NB4 (cell line): Measurements from ENCODE around the gene RECQL.

Source experiments
- POLR2A ChIP-seq: IDR thresholded peaks from 2 replicates; pipeline ENCODE4 v1.6.1; 2011; ENCODE audit warnings: mild to moderate bottlenecking; ENCODE audit not compliant: insufficient read length; ENCODE audit errors: extremely low read depth
- TF ChIP-seq, protein P1 (sequence below): IDR thresholded peaks from one replicate; pipeline ENCODE4 v1.5.1; 2012; ENCODE audit warnings: low read depth, low read length
- TF ChIP-seq, protein P2 (sequence below): IDR thresholded peaks from 2 replicates; pipeline ENCODE4 v1.6.1; 2011; ENCODE audit warnings: low read depth, low read length

DNA sequence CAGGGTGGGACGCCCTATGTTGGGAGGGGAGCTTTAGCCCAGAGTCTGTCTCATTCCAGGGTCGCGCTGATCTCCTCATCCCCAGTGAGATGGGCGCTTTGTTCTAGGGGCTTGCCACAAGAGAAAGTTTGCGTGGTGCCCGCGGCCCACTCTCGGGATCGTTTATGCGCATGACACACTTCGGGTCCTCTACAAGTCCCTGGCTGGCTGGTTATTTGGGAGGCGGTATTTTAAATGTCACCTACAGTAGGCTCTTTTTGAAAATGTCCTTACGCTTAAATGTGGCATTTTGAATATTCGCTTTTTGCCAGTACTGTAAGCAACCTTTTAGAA is 695 bp upstream of the RECQL start:
- TF ChIP-seq, protein P1, sequence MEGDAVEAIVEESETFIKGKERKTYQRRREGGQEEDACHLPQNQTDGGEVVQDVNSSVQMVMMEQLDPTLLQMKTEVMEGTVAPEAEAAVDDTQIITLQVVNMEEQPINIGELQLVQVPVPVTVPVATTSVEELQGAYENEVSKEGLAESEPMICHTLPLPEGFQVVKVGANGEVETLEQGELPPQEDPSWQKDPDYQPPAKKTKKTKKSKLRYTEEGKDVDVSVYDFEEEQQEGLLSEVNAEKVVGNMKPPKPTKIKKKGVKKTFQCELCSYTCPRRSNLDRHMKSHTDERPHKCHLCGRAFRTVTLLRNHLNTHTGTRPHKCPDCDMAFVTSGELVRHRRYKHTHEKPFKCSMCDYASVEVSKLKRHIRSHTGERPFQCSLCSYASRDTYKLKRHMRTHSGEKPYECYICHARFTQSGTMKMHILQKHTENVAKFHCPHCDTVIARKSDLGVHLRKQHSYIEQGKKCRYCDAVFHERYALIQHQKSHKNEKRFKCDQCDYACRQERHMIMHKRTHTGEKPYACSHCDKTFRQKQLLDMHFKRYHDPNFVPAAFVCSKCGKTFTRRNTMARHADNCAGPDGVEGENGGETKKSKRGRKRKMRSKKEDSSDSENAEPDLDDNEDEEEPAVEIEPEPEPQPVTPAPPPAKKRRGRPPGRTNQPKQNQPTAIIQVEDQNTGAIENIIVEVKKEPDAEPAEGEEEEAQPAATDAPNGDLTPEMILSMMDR = no peak
- no peak for TF ChIP-seq POLR2A
- TF ChIP-seq, protein P2, sequence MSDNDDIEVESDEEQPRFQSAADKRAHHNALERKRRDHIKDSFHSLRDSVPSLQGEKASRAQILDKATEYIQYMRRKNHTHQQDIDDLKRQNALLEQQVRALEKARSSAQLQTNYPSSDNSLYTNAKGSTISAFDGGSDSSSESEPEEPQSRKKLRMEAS = no peak
